GM15510 (cell line): Measurements from ENCODE around the gene RET.

ENCODE experiments used
- POLR2A ChIP-seq: IDR thresholded peaks from 3 replicates; pipeline ENCODE4 v1.6.1; 2011; ENCODE audit warnings: borderline replicate concordance; ENCODE audit not compliant: insufficient read length; ENCODE audit errors: extremely low read depth

RET gene

GRCh38 chr10:43093423-43094076 lies 16.7 kb downstream of the RET start:
- no peak for TF ChIP-seq POLR2A

DNA sequence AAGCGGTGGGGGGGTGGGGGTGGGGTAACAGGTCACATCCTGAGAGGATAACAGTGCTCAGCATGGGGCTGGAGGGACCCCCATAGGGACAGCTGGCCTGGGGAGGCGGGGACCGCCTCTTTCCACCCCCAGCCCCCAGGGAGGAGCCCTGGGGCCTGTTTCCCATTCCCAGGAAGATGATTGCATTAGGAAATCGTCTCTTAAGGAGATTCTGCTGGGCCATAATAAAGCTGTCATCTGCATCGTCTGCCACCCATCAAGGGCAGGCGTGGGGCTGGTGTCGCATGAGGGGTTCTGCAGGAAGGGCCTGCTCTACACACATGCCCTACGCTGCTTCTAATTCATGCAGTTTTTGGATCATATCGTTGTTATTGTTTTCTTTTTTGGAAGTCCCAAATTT lies 17.2 kb downstream of the RET start:
- no peak for TF ChIP-seq POLR2A

GRCh38 chr10:43099928-43100327 lies 23.1 kb downstream of the RET start:
- TF ChIP-seq POLR2A: no peak

GRCh38 chr10:43100366-43100765 lies 23.5 kb downstream of the RET start:
- no peak for TF ChIP-seq POLR2A

- TF ChIP-seq POLR2A: no peak
Observed at GRCh38 chr10:43102063-43102828, 25.4 kb downstream of the RET start.

DNA sequence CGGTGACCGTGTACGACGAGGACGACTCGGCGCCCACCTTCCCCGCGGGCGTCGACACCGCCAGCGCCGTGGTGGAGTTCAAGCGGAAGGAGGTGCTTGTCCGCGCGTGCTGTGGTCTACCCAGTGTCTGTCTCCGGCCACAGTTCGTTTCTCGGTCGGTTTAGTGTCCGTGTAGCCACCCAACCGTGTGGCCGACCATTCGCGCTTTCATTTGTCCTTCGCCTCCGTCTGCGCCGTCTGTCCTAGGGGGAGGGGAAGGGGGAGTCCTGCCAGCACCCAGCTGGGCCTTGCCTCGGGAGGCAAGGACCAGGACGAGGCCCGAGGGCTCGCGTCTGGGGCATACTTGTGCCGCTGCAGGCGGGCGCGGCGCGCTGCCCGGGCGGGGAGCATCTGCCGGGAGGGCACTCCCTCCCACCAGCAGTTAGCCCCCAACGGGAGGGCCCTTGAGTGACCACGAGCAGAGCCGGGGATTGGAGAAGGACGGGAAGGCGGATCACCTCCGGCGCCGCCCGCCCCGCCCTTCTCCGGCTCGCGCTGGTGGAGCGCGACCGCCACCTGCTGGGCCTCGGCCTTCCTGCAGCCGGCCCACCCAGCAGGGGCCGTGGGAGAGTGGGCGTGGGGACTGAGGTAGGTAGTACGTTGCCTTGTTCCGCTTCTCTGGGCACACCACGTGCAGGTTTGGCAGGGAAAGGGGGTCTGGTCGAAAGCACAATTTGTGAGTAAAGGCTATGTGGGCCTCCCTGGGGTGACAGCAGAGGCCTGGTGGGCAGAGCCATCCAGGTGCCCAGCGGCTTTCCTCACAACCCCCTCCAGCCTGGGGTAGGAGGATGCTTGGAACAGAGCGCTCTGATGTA lies 28.5 kb downstream of the RET start:
- TF ChIP-seq POLR2A: no peak

- TF ChIP-seq POLR2A: no peak
Observed at GRCh38 chr10:43105956-43106229, 29.0 kb downstream of the RET start.

DNA sequence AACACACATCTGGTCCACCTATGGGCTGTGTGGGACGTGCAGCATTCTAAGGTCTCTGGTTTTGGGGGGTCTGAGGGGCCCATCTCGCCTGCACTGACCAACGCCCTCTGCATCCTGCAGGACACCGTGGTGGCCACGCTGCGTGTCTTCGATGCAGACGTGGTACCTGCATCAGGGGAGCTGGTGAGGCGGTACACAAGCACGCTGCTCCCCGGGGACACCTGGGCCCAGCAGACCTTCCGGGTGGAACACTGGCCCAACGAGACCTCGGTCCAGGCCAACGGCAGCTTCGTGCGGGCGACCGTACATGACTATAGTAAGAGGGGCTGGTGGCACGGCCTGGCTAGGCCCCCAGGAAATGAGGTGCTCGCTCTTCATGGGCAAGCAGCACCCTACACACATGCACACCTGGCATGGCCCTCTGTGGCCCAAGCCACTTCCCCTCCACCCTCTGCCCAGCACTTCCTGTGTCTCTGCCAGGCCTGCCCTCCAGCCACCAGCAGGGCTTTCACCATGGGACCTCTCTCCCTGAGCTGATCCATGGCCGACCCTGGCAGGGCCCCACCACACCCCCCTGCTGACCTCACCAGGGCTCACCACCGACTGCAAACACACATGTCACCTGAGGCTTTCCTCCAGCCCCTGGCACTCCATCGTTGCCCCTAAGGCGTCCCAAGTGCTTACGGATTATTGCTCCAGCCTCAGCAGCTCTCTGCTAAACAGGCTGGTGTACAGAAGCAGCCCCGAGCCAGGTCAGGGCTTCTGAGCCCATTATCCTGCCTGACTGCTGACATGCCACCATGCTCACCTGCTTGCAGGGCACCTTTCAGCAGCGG lies 29.6 kb downstream of the RET start:
- no peak for TF ChIP-seq POLR2A

- TF ChIP-seq POLR2A: no peak
Observed at GRCh38 chr10:43108951-43109350, 32.1 kb downstream of the RET start.

DNA sequence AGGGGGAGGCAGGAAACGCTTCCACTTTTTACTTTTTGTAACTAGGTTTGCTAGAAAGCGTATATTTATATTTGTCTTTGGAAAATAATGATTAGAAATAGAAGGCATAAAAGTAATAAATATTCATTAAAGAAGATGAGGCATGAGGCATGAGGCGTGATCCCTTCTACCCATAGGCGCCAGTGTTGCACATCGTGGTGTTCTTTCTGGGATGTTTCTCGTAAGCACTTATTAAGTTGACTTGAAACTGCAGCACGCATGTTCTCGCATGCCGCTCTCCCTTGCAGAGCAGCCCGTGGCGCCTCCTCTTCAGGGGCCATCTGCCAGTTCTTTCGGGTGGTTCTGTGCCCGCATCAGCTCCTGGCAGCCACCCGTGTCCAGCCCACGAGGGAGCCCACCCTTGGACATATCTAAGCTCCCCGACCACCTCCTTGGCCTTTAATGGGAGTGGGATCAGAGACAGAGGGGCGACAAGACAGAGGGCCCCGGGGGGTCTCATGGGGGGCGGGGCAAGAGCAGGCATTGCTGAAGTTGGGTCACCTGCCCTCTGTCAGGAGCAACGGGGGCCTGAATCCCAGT lies 32.9 kb downstream of the RET start:
- TF ChIP-seq POLR2A: no peak

- no peak for TF ChIP-seq POLR2A
Observed at GRCh38 chr10:43110338-43111071, 33.6 kb downstream of the RET start.

DNA sequence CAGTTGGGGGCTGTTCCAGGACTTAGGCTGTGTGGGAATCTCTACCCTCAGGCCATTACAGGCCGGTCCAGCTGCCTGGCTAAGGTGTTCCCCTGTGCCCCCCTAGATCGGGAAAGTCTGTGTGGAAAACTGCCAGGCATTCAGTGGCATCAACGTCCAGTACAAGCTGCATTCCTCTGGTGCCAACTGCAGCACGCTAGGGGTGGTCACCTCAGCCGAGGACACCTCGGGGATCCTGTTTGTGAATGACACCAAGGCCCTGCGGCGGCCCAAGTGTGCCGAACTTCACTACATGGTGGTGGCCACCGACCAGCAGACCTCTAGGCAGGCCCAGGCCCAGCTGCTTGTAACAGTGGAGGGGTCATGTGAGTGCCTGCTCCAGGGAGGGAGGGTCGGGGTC lies 34.2 kb downstream of the RET start:
- TF ChIP-seq POLR2A: no peak

GRCh38 chr10:43111921-43112607 lies 35.2 kb downstream of the RET start:
- TF ChIP-seq POLR2A: no peak

DNA sequence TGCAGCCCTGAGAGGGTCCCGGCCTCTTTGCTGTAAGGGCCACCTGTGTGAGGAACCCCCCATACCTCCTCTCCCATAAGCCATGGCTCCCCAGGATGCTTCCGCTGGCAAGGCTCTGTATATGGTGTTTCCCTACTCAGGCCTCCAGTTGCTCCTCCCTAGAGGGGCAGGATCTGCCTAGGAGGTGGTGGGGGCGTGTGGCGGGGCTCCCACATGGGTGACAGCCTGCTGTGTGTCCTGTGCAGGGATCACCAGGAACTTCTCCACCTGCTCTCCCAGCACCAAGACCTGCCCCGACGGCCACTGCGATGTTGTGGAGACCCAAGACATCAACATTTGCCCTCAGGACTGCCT lies 35.7 kb downstream of the RET start:
- no peak for TF ChIP-seq POLR2A
